Stimulated activated effector memory CD8-positive, alpha-beta T cell treated with anti-CD3 and anti-CD28 coated beads, Interleukin-12 subunit alpha, Interleukin-12 subunit beta, amount 100 ng/mL, for 72 hours (primary cell): Measurements from ENCODE around the gene CAMSAP1.
A peak's percentile ranks its signal among the peaks of the same experiment; 100 is the strongest.

ENCODE experiments used
- ATAC-seq: fragments of 150-1000 bp; cut with Tn5 transposase; 2 replicates; pipeline ENCODE4 v1.10.0; 2021
- DNase-seq, 2 donors: peaks; one replicate each; pipeline ENCODE4 v3.0.0; 2021 to 2022; ENCODE audit warnings: low spot score in 2 of 2
- H3K27ac Mint-ChIP-seq: one replicate; pipeline ENCODE4 v1.8.0; 2022; ENCODE audit warnings: mild to moderate bottlenecking, mixed read lengths
- H3K36me3 Mint-ChIP-seq: one replicate; pipeline ENCODE4 v1.8.0; 2022; ENCODE audit warnings: mild to moderate bottlenecking, mixed read lengths
- H3K4me1 Mint-ChIP-seq: one replicate; pipeline ENCODE4 v1.8.0; 2022; ENCODE audit warnings: mixed read lengths
- H3K4me3 Mint-ChIP-seq: one replicate; pipeline ENCODE4 v1.8.0; 2022; ENCODE audit warnings: mild to moderate bottlenecking, mixed read lengths
- H3K9me3 Mint-ChIP-seq: one replicate; pipeline ENCODE4 v1.8.0; 2022; ENCODE audit warnings: mixed read lengths

Gene CAMSAP1

DNA sequence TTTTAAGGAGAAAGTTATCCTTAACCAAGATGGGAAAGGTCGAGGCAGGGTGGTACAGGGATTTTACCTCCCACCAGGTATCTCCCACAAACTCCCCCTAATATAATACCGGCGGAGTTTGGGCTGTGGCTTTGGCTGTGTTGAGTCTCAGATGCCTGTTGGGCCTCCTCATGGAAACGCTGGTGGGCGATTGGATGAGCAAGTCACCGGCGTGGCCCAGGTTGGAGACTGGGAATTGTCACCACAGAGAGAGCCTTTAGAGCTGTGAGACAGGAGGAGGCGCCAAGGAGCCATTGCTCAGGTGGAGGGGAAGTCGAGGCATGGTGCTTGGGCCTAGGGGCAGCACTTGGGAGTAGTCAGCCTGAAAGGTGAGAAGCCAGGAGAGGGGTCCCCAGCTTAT, 3.4 kb upstream of the CAMSAP1 start:
- ATAC-seq (no peak), DNase-seq (no peak)
- Mint-ChIP-seq H3K4me3 (no peak overlapping the region), H3K9me3 (peaks cover 7% of the 10 kb centered on the region), H3K36me3 (peaks cover 64% of the 10 kb centered on the region), H3K4me1 (peaks cover 45% of the 10 kb centered on the region), H3K27ac (peak overlapping the region; percentile 45)

GRCh38 chr9:135910216-135910615, 2.9 kb upstream of the CAMSAP1 start:
- Mint-ChIP-seq H3K9me3 (peaks cover 4% of the 10 kb centered on the region), H3K4me3 (no peak overlapping the region), H3K36me3 (peaks cover 64% of the 10 kb centered on the region), H3K4me1 (peaks cover 51% of the 10 kb centered on the region), H3K27ac (no peak overlapping the region)
- no peak for ATAC-seq
- DNase-seq, result no peak

DNA sequence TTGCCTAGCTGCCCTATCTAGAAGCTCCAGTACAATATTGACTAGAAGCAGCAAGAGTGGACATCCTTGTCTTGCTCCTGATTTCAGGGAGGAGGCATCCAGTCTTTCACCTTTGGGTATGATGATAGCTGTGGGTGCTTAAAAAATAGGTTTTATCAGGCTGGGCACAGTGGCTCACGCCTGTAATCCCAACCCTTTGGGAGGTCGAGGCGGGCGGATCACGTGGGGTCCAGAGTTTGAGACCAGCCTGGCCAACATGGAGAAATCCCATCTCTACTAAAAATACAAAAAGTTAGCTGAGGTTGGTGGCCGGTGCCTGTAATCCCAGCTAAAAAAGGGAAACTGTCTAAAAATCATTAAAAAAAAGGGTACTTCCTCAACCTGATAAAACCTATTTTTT, 2.0 kb upstream of the CAMSAP1 start:
- H3K4me3 Mint-ChIP-seq, result peak overlapping the region; percentile 70
- peaks cover 59% of the 10 kb centered on the region for H3K4me1 Mint-ChIP-seq
- peaks cover 4% of the 10 kb centered on the region for H3K9me3 Mint-ChIP-seq
- ATAC-seq (no peak), DNase-seq (no peak)
- H3K36me3 Mint-ChIP-seq, result peaks cover 64% of the 10 kb centered on the region
- H3K27ac Mint-ChIP-seq, result peak overlapping the region; percentile 70

DNA sequence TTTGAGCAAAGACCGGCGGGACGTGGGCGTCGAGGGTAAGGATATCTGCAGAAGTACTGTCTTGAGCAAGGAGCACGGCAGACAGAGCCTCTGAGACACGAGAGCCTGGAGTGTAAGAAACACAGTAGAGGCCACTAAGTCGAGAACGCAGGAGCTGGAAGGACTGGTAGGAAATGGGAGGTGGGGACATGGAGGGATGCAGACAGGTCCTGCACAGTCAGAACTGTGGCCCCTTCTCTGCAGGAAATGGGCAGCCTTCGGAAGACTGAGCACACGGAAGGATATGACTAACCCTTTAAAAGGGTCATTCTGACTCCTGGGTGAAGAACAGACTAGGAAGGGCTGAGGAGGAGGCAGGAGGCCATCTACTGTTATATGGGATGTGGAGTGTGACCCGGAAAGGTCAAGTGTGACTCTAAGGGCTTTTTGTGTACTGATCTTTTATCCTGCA, 1.4 kb upstream of the CAMSAP1 start:
- peak overlapping the region; percentile 70 for H3K27ac Mint-ChIP-seq
- DNase-seq (no peak), ATAC-seq (no peak)
- peaks cover 59% of the 10 kb centered on the region for H3K4me1 Mint-ChIP-seq
- peaks cover 64% of the 10 kb centered on the region for H3K36me3 Mint-ChIP-seq
- peaks cover 3% of the 10 kb centered on the region for H3K9me3 Mint-ChIP-seq
- H3K4me3 Mint-ChIP-seq, result peak overlapping the region; percentile 70

DNA sequence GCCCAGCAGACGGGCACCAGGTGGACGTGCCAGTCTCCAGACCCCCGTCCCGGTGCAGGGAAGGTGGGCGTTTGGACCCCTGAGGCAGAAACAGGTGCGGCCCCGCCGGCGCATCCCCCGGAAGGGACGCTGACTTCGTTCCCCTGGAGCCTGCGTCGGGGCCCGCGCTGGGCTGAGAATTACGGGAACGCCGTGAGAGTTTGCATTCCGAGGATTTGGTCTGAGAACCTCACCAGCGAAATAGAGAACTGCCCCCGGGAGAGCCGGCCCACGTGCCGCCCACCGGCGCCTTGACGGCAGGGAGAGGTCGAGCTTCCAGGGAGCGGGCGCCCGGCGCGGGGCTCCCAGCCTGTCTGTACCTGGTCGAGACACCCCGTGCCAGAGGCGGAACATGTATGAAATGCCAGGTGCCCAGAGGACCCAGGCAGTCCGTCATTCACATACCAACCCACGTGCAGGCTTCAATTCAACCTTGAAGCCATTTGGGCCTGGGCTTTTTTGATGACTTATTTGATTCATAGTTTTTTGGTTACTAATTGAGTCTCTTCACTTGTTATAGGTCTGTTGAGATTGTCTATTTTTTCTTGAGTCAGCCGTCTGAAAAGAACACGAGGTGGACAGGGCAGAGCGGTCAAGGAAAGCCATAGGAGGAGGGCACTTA, 877 bp upstream of the CAMSAP1 start:
- no peak for DNase-seq
- H3K9me3 Mint-ChIP-seq, result no peaks in the 10 kb centered on the region
- peaks cover 60% of the 10 kb centered on the region for H3K36me3 Mint-ChIP-seq

GRCh38 chr9:135907006-135907430, 328 bp downstream of the CAMSAP1 start:
- peaks cover 59% of the 10 kb centered on the region for H3K4me1 Mint-ChIP-seq
- no peaks in the 10 kb centered on the region for H3K9me3 Mint-ChIP-seq
- DNase-seq (no peak), ATAC-seq (peak; percentile 55)
- peaks cover 50% of the 10 kb centered on the region for H3K36me3 Mint-ChIP-seq
- peak overlapping the region; percentile 70 for H3K4me3 Mint-ChIP-seq
- H3K27ac Mint-ChIP-seq, result no peak overlapping the region

More for the DNA sequence above, 877 bp upstream of the CAMSAP1 start:
- peak; percentile 1 for ATAC-seq
- Mint-ChIP-seq H3K4me3 (peak overlapping the region; percentile 70), H3K27ac (peak overlapping the region; percentile 70), H3K4me1 (peaks cover 56% of the 10 kb centered on the region)

GRCh38 chr9:135906291-135907005, 898 bp downstream of the CAMSAP1 start:
- ATAC-seq, result no peak
- DNase-seq, result no peak
- Mint-ChIP-seq H3K27ac (no peak overlapping the region), H3K4me1 (peaks cover 61% of the 10 kb centered on the region), H3K4me3 (peak overlapping the region; percentile 70), H3K36me3 (peaks cover 44% of the 10 kb centered on the region), H3K9me3 (no peaks in the 10 kb centered on the region)

DNA sequence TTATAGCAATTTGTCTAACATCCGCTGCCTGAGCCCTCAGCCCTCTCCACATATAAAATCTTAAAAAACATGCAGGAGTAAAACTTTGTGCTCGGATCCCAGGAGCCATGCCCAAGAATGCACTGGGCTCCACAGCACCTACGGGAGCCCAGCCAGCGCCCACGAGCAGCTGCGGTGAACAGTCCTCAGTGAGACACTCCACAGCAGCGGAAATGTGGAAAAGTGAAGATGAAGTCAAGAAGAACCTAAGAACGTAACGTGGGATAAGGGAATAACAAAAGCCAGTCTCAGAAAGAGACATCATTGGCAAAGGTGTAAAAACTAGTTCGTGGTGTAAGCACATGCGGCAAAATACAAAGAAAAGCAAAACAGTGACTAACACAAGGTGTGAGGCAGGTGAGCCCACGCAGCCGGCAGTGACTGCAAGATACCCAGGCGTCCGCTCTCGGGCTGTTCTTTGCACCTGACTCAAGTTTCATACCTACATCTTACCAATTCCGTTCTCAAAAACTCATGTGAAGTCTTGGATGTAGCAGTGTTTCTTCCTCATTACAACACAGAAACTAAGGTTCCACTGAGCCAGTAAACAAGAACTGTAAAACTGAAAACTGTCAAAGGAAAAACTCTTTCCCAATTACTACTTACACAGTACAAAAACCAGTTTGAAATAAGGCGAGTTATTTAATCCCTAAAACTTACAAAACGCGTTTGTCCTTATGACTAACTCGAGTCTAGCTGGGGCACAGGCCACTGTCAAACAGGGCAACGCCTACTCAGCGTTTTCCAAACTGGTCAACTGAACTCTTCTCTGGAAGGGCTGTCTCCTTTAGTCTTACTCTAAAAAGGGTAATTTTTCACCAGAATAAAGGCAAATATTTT, 1.7 kb downstream of the CAMSAP1 start:
- peaks cover 59% of the 10 kb centered on the region for H3K4me1 Mint-ChIP-seq
- H3K4me3 Mint-ChIP-seq, result peak overlapping the region; percentile 70
- peaks cover 36% of the 10 kb centered on the region for H3K36me3 Mint-ChIP-seq
- ATAC-seq (peak; percentile 67), DNase-seq (no peak)
- H3K27ac Mint-ChIP-seq, result peak overlapping the region; percentile 32
- no peaks in the 10 kb centered on the region for H3K9me3 Mint-ChIP-seq

- DNase-seq (no peak), ATAC-seq (no peak)
- Mint-ChIP-seq H3K4me3 (no peak overlapping the region), H3K27ac (no peak overlapping the region), H3K9me3 (no peaks in the 10 kb centered on the region), H3K4me1 (peaks cover 55% of the 10 kb centered on the region), H3K36me3 (peaks cover 29% of the 10 kb centered on the region)
These were observed 3.4 kb downstream of the CAMSAP1 start for GRCh38 chr9:135903786-135904520.

DNA sequence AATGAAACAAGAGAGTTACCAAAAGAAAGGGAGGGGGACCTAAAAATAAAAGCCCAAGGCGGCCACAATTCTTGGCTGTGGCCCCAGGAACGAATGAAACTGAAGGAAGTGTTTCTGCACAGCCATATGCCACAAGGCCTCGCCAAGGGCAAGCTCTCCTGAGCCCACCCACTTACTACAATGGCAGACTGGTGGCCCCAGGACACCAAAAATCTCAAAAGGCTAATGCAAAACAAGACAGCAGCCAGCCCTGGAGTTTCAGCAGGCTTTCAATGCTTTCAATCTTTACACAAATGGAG, 4.0 kb downstream of the CAMSAP1 start:
- Mint-ChIP-seq H3K4me3 (no peak overlapping the region), H3K4me1 (peaks cover 53% of the 10 kb centered on the region), H3K36me3 (peaks cover 27% of the 10 kb centered on the region), H3K9me3 (no peaks in the 10 kb centered on the region), H3K27ac (no peak overlapping the region)
- no peak for DNase-seq
- no peak for ATAC-seq

- H3K4me3 Mint-ChIP-seq, result no peak overlapping the region
- peaks cover 55% of the 10 kb centered on the region for H3K4me1 Mint-ChIP-seq
- no peak for DNase-seq
- no peak for ATAC-seq
- H3K9me3 Mint-ChIP-seq, result no peaks in the 10 kb centered on the region
- no peak overlapping the region for H3K27ac Mint-ChIP-seq
- H3K36me3 Mint-ChIP-seq, result peaks cover 26% of the 10 kb centered on the region
These were observed 4.5 kb downstream of the CAMSAP1 start for GRCh38 chr9:135902655-135903357.

- Mint-ChIP-seq H3K4me3 (no peak overlapping the region), H3K36me3 (peaks cover 26% of the 10 kb centered on the region), H3K4me1 (peaks cover 62% of the 10 kb centered on the region), H3K9me3 (no peaks in the 10 kb centered on the region), H3K27ac (no peak overlapping the region)
- ATAC-seq (no peak), DNase-seq (no peak)
These were observed 5.5 kb downstream of the CAMSAP1 start for GRCh38 chr9:135901826-135902225.

DNA sequence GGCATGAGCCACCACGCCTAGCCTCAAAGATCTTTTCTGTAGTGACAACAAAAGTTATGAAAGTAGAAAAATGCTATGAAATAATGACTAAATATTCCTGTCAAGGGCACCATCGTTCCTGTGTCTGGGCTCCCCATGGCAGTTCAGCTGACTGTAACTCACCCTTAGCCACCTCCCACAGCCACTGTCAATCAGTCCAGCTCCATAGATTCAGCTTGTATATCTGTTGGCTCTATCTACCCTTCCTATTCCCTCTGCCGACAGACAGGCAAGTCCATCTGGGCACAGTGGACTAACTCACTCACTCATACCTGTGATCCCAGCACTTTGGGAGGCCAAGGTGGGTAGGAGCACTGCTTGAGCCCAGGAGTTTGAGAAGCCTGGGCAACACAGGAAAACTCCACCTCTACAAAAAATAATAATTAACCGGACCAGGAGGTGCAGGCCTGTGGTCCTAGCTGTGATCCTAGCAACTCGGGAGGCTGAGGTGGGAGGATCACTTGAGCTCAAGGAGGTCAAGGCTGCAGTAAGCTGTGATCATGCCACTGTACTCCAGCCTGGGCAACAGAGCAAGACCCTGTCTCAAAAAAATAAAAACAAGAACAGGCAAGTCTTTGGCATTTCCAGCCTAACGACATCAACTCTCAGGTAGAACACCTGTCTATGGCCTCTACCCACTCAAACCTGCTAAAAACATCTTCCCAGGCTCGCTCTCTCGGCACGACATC, 6.2 kb downstream of the CAMSAP1 start:
- peaks cover 26% of the 10 kb centered on the region for H3K36me3 Mint-ChIP-seq
- no peak for ATAC-seq
- peaks cover 67% of the 10 kb centered on the region for H3K4me1 Mint-ChIP-seq
- H3K27ac Mint-ChIP-seq, result no peak overlapping the region
- no peak overlapping the region for H3K4me3 Mint-ChIP-seq
- DNase-seq, result no peak
- no peaks in the 10 kb centered on the region for H3K9me3 Mint-ChIP-seq
